Heart left ventricle (tissue), 13 donors: ENCODE data around the gene GHDC.

Source experiments
- POLR2A ChIP-seq, 2 donors: fragments of 450-650 bp; IDR thresholded peaks; one replicate each; pipeline ENCODE4 v1.6.1; 2017; ENCODE audit warnings: antibody characterized with exemption in 2 of 2, mild to moderate bottlenecking in 2 of 2, moderate library complexity in 2 of 2
- TF ChIP-seq, protein P1 (sequence below), 12 donors: fragments of 200-600 bp; sonication (generic) in 4 of 12; IDR thresholded peaks; one replicate each; pipeline versions ENCODE4 v1.5.0 to v1.8.0; 2018 to 2022; ENCODE audit warnings: antibody characterized with exemption in 12 of 12, mild to moderate bottlenecking in 5 of 12
- donor health status: ischemic (EF 13 %, LVEDD 7.1; RV severe dilation, severe dysfunction).
- donor health status: DM: no; HTN: yes; CAD: no.
- donor health status: DM: no; HTN: no; CAD: no.
- donor health status: ischemic (EF 25% LVEDD 6.9; RV normal size, moderate dysfunction).
- donor health status: ischemic (EF 25% LVEDD 5.7; RV mildly dilated, moderate dysfunction).
- donor health status: ischemic (EF 35%, LVEDD 5.7; RV mildly dilated, moderate dysfunction).
- donor health status: nonischemic (EF 11% LVEDD 7.7; RV severe dilation, severe dysfunction).
- donor health status: DM: yes; HTN: yes; CAD: no.
- donor health status: PGD.
- donor health status: ischemic (EF 29% LVEDD 5.4; RV normal size, mild dysfunction).
- donor health status: nonischemic (EF 23%, LVEDD 6.1; RV moderate dilation, normal function).

DNA sequence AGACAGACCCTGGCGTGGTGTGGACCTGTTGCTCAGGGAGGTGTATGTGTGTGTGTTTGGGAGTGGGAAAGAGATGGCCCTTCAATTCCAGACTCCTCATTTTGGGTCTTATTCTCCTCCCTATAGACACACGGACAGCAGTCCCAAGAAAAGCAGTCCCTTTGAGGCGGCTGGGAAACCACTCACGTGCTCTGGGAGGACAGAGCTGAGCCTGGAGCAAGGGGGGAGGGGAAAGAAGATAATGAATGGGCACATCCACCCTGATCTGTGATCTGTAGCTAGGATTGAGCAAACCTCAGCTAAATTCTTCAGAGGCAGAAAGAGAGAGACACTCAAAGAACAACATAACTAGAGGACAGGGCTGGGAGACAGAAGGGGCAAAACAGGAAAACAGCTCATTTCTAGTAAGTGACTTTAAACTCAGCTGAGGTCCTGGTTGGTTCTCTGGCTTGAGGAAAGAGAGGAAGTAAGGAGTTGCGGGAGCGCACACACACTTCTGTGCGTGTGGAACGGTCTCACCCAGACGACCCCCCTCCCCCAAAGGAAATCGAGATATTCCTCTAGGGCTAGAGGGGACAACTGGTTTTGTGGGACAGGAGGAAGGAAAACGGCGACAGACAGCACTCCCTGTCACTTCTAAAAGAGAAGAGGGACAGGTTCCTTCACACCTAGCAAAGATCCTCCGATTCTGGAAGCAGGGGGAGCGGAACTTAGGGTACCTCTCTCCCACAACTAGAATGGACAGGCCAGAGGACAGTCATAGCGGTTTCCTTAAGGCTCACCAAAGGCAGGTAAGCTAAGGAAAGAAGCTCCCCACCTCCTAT, 40.2 kb downstream of the GHDC start:
- TF ChIP-seq, protein P1, sequence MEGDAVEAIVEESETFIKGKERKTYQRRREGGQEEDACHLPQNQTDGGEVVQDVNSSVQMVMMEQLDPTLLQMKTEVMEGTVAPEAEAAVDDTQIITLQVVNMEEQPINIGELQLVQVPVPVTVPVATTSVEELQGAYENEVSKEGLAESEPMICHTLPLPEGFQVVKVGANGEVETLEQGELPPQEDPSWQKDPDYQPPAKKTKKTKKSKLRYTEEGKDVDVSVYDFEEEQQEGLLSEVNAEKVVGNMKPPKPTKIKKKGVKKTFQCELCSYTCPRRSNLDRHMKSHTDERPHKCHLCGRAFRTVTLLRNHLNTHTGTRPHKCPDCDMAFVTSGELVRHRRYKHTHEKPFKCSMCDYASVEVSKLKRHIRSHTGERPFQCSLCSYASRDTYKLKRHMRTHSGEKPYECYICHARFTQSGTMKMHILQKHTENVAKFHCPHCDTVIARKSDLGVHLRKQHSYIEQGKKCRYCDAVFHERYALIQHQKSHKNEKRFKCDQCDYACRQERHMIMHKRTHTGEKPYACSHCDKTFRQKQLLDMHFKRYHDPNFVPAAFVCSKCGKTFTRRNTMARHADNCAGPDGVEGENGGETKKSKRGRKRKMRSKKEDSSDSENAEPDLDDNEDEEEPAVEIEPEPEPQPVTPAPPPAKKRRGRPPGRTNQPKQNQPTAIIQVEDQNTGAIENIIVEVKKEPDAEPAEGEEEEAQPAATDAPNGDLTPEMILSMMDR (IDR thresholded peaks at IDR 0.05) = no peak
- no peak for TF ChIP-seq POLR2A (IDR thresholded peaks at IDR 0.05)
